HG02759 (cell line): Measurements from ENCODE around the gene CLSTN3.

ENCODE experiments used
- ATAC-seq: cut with Tn5 transposase; IDR thresholded peaks from one replicate; pipeline ENCODE4 v1.9.1; 2021; ENCODE audit warnings: mild to moderate bottlenecking, moderate library complexity; ENCODE audit not compliant: unreplicated experiment

CLSTN3 gene

GRCh38 chr12:7125632-7126227 is 4.4 kb upstream of the CLSTN3 start:
- ATAC-seq: no peak

- no peak for ATAC-seq
These were observed 2.1 kb upstream of the CLSTN3 start for GRCh38 chr12:7127916-7128626.

DNA sequence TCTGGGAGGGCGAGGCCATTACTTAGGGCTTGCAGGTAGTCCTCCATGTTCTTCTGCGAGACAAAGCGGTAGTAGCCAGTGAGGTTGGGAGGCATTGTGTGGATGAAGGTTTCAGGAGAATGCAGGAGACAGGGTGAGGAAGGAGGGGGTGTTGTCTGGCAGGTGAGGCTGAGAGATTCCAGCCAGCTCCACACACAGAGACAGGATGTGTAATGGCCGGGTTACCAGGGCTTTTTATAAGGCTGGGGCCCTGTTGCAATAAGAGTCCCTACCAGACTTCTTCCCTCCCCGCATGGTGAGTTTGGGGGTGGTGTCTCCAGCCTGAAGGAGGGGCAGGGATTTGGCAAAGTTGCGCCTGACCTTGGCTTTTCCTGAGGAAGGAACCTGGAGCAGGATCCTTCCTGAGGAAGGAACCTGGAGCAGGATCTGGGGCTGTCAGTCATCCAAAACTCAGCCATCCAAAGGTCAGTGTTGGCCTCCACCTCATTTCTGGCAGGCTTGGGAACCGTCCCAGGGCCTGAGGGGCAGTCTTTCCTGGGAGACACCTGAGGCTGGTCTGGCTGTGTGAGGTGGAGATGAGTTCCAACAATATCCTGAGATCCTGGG is 1.4 kb upstream of the CLSTN3 start, which contains the start of gene RBP5:
TSS of gene RBP5 (minus strand) at position 209 of the 606 bp plus-strand sequence. CDS start at position 95, 114 bp downstream.
- no peak for ATAC-seq

DNA sequence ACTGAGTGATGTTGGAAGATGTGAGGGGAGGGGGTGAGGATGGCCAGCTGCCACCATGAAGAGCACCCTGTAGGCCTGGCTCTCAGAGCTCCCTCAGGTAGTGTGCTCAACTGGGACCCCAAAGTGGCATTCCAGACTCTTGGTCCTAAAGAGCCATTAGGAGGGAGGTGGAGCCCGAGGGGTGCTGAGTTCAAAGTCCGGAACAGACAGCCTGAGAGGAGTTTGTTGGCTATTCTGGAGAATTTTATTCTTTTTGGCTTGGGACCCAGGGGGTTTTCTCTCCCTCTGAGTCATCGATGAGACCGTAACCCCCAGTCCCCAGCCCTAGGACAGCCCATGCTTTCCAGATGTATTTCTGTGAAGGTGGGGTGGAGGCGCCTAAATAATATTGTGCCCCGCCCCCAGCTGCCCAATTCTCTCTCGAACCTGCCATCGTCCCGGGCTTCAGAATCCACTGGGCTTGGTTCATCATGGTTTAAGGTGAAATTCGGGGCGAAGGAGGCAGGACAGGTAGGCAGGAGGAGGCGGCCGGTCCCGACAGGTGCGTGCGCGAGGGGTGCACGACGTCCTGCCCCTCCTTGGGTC is 792 bp upstream of the CLSTN3 start:
- peak; percentile 2 for ATAC-seq

GRCh38 chr12:7130701-7131501 is 730 bp downstream of the CLSTN3 start:
- peak; percentile 53 for ATAC-seq

- ATAC-seq: no peak
These were observed 1.3 kb downstream of the CLSTN3 start for GRCh38 chr12:7131502-7131866.

GRCh38 chr12:7134396-7135166 is 4.4 kb downstream of the CLSTN3 start:
- ATAC-seq: no peak

- ATAC-seq: no peak
These were observed 5.9 kb downstream of the CLSTN3 start for GRCh38 chr12:7136071-7136470.

- ATAC-seq: no peak
These were observed 6.5 kb downstream of the CLSTN3 start for GRCh38 chr12:7136676-7137075.

- no peak for ATAC-seq
These were observed 7.7 kb downstream of the CLSTN3 start for GRCh38 chr12:7137908-7138307.

DNA sequence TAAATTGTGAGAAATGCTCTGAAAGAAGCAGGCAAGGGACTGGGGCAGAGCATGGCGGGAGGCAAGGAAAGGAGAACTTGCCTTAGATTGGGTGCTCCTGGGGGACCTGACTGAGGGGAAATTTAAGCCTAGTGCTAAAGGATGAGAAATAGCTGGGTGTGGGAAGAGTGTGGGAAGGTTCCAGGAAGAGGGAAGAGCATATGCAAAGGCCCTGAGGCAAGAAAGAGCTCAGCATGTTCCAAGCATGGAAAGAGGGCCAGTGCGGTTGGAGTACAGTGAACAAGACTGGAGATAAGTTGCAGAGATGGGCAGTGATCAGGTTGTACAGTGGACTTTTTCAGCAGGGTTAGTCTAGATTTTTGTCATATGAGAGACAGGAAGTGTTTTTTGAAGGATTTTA is 9.0 kb downstream of the CLSTN3 start:
- ATAC-seq: no peak

- ATAC-seq: no peak
These were observed 11.3 kb downstream of the CLSTN3 start for GRCh38 chr12:7141351-7142005.

- ATAC-seq: no peak
These were observed 12.0 kb downstream of the CLSTN3 start for GRCh38 chr12:7142056-7142644.

GRCh38 chr12:7142809-7143465 is 12.8 kb downstream of the CLSTN3 start:
- no peak for ATAC-seq

DNA sequence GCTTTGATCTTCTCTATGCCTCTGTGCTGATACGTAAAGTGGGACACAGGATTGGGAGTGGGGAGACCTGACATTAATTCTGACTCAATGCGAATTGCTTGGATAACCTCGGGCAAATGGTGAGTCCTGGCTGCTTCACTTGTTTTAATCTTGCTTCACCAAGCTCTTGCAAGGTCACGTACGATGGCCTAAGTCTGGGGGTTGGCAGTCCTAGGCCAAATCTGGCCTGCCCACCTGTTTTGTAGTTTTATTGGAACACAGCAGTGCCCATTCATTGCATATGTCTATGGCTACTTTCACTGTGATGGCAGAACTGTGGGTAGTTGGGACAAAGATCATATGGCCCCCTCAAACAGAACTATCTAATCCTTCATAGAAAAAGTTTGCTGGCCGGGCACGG is 13.4 kb downstream of the CLSTN3 start:
- ATAC-seq: no peak

DNA sequence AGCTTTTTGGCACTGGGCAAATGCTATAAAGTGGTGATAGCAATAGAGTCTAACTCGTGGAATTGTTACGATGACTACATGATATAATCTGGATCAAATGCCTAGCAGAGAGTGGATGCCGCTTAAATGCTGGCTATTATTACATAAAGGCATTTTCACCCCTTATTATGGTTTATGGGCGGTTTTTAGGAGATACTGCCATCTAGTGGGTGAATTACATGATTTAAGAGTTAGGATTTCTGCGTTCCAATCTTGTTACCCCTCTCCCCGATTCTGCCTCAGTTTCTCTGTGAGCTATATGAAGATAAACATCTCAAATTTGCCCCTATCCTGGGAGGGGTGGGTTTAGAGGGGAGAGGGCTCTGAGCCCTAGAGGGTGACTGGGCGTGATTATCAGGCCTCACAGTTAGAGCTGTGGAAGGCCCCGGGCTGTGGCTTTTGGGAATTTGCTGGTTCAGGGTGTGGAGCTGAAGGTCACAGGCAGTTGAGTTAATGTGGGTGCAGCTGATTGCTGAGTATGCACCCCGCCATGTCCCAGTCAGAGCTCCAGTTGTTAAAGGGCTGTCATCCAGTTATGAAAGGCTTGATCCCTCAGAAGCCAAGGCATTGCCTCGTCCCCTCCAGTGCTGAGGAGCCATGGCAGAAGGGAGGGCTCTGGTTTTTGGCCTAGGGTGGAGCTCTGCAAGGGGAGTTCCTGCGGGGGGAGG is 14.4 kb downstream of the CLSTN3 start:
- ATAC-seq: no peak

DNA sequence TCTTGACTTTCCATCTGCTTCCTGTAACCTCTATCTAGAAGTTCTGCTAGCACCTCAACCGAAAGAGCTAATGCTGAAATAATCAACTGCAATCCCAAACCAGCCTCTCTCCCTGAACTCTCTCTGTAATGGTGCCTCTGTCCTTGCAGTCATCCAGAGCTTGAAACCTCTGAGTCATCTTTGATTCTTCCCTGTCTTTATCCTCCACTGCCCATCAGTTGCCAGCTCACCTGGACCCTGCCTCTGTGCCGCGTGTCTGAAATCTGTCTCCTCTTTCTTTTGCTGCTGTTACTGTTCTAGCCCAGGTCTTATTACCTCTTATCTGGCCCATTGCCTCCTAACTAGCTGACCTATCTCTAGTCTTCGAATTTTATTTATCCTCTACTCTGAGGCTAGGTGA is 15.5 kb downstream of the CLSTN3 start:
- no peak for ATAC-seq

GRCh38 chr12:7146228-7146627 is 16.1 kb downstream of the CLSTN3 start:
- no peak for ATAC-seq
